Measurements from ENCODE around the gene NRCAM. TPM values are rescaled to one million over a fixed set of nuclear protein-coding genes. Genes with fewer than 3 reads are reported as not detected.
A peak's percentile ranks its signal among the peaks of the same experiment; 100 is the strongest.

NRCAM gene
- total RNA-seq, 4 donors from 2014 or later: 0.85 to 4.1 (median 2.6) TPM

DNA sequence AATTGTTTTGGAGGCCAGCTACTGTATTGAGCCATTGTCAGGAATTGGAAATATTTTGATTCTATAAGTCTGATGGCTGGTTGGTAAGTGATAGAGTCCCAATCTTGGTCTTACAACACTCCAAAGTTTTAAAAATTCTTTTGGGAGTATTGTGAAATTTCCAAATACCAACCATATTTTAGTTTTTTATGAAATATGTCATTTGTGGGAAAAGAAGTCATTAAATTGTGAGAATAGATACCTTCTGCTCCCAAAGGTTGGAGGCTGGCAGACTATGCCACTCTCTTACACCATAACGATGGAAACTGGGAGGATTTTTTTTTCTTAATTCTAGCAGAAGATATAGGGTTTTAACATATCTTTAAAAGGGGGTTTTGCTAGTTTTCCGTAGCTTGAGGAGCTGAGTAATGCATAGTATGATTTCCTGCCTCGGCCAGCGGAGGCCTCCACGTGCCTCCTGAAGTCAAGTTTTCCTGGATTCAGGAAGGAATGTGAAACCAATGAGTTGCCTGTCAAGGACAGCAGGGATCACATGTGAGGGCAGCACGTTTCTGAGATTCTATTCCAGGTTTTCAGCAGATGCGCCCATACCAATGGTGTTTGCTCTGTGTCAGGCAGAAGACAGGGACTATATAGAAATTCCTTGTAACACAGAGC lies 233.9 kb downstream of the NRCAM start:
- no peak overlapping the region for H3K27ac ChIP-seq
- H3K36me3 ChIP-seq: no peaks in the 10 kb centered on the region
- H3K4me1 ChIP-seq: no peaks in the 10 kb centered on the region
- no peak overlapping the region for H3K4me3 ChIP-seq
- no peaks in the 10 kb centered on the region for H3K27me3 ChIP-seq
- H3K9me3 ChIP-seq: no peaks in the 10 kb centered on the region
- no peak for DNase-seq
- TF ChIP-seq, protein P1, sequence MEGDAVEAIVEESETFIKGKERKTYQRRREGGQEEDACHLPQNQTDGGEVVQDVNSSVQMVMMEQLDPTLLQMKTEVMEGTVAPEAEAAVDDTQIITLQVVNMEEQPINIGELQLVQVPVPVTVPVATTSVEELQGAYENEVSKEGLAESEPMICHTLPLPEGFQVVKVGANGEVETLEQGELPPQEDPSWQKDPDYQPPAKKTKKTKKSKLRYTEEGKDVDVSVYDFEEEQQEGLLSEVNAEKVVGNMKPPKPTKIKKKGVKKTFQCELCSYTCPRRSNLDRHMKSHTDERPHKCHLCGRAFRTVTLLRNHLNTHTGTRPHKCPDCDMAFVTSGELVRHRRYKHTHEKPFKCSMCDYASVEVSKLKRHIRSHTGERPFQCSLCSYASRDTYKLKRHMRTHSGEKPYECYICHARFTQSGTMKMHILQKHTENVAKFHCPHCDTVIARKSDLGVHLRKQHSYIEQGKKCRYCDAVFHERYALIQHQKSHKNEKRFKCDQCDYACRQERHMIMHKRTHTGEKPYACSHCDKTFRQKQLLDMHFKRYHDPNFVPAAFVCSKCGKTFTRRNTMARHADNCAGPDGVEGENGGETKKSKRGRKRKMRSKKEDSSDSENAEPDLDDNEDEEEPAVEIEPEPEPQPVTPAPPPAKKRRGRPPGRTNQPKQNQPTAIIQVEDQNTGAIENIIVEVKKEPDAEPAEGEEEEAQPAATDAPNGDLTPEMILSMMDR (IDR thresholded peaks at IDR 0.05): no peak
- TF ChIP-seq POLR2A (IDR thresholded peaks at IDR 0.05): no peak

DNA sequence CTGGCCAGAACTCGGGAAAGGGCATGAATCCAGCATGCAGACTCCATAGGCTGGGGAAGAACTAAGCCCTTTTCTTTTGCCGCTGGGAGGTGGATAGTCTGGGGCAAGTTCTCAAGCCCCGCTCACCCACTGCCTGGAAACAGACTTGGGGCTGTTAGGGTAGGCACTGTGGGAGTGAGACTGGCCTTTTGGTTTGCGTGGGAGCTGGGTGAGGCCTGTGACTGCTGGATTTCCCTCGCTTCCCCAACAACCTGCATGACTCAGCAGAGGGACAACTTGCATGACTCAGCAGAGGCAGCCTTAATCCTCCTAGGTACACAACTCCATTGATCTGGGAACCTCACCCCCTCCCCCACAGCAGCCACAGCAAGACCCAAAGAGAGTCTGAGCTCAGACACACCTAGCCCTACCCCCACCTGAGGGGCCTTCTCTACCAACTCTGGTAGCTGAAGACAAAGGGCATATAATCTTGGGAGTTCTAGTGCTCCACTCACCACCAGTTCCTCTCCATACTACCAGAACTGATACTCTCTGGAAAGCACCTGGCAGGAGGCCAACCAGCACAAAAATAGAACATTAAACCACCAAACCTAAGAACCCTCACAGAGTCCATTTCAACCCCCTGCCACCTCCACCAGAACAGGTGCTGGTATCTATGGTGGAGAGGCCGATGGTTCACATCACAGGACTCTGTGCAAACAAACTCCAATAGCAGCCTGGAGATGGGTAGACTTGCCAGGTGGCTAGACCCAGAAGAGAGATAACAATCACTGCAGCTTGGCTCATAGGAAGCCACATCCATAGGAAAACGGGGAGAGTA lies 244.6 kb downstream of the NRCAM start:
- no peak overlapping the region for H3K27ac ChIP-seq
- no peak for TF ChIP-seq POLR2A (IDR thresholded peaks at IDR 0.05)
- TF ChIP-seq, protein P1 (IDR thresholded peaks at IDR 0.05): no peak
- no peaks in the 10 kb centered on the region for H3K4me1 ChIP-seq
- DNase-seq: peak in 1 of 3 donors; percentile 47
- H3K4me3 ChIP-seq: no peak overlapping the region
- no peaks in the 10 kb centered on the region for H3K9me3 ChIP-seq
- H3K27me3 ChIP-seq: no peaks in the 10 kb centered on the region
- no peaks in the 10 kb centered on the region for H3K36me3 ChIP-seq

DNA sequence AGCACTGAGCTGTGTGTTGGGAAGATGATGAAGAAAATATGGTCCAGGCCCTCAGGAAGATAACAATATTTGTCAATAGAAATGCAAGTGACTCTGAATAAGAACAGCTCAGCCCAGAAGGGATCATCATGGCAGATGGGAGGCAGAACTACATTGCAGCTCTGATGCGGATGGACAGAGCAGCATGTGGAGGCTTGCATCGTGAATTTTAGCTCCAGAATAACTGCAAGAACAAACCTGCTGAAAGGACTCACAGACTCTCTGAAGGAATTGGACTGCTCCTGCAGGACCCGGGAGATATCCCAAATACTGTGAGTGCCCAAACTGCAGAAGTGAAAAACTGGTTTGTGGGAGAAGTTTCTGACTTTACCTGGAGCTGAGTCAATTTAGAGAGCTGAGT lies 245.4 kb downstream of the NRCAM start:
- no peaks in the 10 kb centered on the region for H3K27me3 ChIP-seq
- no peaks in the 10 kb centered on the region for H3K9me3 ChIP-seq
- DNase-seq: no peak
- no peaks in the 10 kb centered on the region for H3K36me3 ChIP-seq
- no peak overlapping the region for H3K4me3 ChIP-seq
- H3K27ac ChIP-seq: no peak overlapping the region
- no peaks in the 10 kb centered on the region for H3K4me1 ChIP-seq
- TF ChIP-seq POLR2A (IDR thresholded peaks at IDR 0.05): no peak
- TF ChIP-seq, protein P1 (IDR thresholded peaks at IDR 0.05): no peak

DNA sequence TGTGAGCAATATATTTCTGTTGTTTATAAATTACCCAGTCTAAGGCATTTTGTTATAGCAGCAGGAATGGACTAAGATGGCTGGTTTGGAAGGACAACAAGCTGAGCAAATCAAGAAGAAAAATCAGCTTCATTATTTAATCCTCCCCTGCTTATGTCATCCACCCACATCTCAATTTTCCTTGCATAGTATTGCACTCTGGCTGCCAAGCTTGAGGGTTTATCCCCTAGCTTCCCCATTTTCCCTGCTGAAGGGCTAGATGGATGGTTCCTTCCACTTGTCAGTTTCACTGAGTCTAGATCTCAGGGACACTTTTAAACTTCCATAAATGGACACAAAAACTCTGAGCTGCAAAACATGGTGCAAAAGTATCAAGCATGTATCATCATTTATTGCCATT lies 250.9 kb downstream of the NRCAM start:
- Histone ChIP-seq H3K9me3 (no peaks in the 10 kb centered on the region), H3K4me3 (no peak overlapping the region), H3K27ac (no peak overlapping the region), H3K36me3 (no peaks in the 10 kb centered on the region), H3K27me3 (no peaks in the 10 kb centered on the region), H3K4me1 (no peaks in the 10 kb centered on the region)
- TF ChIP-seq, protein P1 (IDR thresholded peaks at IDR 0.05): no peak
- TF ChIP-seq POLR2A (IDR thresholded peaks at IDR 0.05): no peak
- DNase-seq: no peak

DNA sequence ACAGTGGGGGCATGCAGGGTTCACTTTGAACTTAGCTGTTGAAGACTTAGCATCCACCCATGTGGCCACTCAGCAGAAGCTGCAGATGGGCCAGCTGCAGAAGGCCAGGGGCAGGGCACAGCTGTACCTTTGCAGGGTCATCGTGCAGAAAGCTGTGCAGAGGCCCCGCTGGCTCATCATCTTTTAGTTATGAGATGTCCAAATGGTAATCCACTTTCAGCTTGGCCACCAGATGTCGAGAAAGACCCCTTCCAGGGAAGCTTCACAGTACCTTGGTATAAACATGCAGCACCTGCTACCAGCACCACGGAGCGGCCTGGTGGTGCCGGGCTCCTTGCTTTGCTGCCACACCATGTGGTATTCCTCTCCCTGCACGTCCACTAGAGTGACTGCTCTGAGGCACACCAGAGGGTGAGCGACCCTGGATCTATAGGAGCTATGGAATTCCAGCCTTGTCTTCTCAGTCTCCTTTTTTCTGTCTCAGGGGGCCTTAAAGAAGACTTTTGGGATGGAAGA lies 251.9 kb downstream of the NRCAM start:
- no peak for TF ChIP-seq POLR2A (IDR thresholded peaks at IDR 0.05)
- TF ChIP-seq, protein P1 (IDR thresholded peaks at IDR 0.05): no peak
- Histone ChIP-seq H3K4me3 (no peak overlapping the region), H3K4me1 (no peaks in the 10 kb centered on the region), H3K9me3 (no peaks in the 10 kb centered on the region), H3K27ac (no peak overlapping the region), H3K36me3 (no peaks in the 10 kb centered on the region), H3K27me3 (no peaks in the 10 kb centered on the region)
- DNase-seq: no peak
